PFSK-1 (cell line): ENCODE measurements around the gene INTS14.

ENCODE experiments used
- FOXP2 ChIP-seq: optimal IDR thresholded peaks from 2 replicates; pipeline ENCODE3; 2011; ENCODE audit warnings: borderline replicate concordance, control low read depth, inconsistent platforms; ENCODE audit not compliant: insufficient read depth; ENCODE audit errors: extremely low read length, extremely low read depth
- POLR2AphosphoS5 ChIP-seq: IDR thresholded peaks from 2 replicates; pipeline ENCODE4 v1.6.1; 2012; ENCODE audit warnings: low read depth, mild to moderate bottlenecking, control low read depth, low read length, moderate library complexity
- SIN3A ChIP-seq: IDR thresholded peaks from 2 replicates; pipeline ENCODE4 v1.6.1; 2012; ENCODE audit warnings: mild to moderate bottlenecking, low read length, moderate library complexity, borderline replicate concordance; ENCODE audit not compliant: insufficient read depth
- TAF1 ChIP-seq: IDR thresholded peaks from 2 replicates; pipeline ENCODE4 v1.6.1; 2012; ENCODE audit warnings: low read length, control low read depth, borderline replicate concordance; ENCODE audit not compliant: insufficient read depth
- TF ChIP-seq, protein P1 (sequence below), 2 experiments: IDR thresholded peaks; 2 replicates each; pipeline versions ENCODE4 v1.6.1 to v1.8.0; 2011 to 2012; ENCODE audit warnings: low read depth in 2 of 2, low read length in 2 of 2, control low read depth in 1 of 2, inconsistent platforms in 1 of 2, mild to moderate bottlenecking in 1 of 2, moderate library complexity in 1 of 2; ENCODE audit not compliant: insufficient read depth in 1 of 2

The INTS14 gene

DNA sequence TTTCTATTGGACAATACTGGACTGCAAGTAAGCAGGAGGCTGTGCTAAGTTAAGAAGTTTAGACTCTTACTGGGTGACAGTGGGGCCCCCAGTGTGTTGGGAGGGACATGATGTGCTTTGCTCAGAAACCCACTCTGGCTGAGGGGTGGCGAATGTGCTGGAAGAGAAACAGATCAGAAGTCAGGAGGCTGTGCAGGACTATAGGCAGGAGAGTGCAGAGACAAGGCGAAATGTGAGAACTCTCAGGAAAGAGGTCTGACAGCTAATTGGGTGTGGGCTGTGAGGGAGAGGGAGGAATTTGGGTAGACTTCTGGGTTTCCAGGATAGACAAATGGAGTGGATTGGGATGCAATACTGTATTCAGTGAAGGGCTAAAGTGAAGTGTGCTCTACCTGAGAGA is 22.8 kb upstream of the INTS14 start:
- TF ChIP-seq POLR2AphosphoS5 (no peak), FOXP2 (no peak), TAF1 (no peak), SIN3A (no peak)
- TF ChIP-seq, protein P1, sequence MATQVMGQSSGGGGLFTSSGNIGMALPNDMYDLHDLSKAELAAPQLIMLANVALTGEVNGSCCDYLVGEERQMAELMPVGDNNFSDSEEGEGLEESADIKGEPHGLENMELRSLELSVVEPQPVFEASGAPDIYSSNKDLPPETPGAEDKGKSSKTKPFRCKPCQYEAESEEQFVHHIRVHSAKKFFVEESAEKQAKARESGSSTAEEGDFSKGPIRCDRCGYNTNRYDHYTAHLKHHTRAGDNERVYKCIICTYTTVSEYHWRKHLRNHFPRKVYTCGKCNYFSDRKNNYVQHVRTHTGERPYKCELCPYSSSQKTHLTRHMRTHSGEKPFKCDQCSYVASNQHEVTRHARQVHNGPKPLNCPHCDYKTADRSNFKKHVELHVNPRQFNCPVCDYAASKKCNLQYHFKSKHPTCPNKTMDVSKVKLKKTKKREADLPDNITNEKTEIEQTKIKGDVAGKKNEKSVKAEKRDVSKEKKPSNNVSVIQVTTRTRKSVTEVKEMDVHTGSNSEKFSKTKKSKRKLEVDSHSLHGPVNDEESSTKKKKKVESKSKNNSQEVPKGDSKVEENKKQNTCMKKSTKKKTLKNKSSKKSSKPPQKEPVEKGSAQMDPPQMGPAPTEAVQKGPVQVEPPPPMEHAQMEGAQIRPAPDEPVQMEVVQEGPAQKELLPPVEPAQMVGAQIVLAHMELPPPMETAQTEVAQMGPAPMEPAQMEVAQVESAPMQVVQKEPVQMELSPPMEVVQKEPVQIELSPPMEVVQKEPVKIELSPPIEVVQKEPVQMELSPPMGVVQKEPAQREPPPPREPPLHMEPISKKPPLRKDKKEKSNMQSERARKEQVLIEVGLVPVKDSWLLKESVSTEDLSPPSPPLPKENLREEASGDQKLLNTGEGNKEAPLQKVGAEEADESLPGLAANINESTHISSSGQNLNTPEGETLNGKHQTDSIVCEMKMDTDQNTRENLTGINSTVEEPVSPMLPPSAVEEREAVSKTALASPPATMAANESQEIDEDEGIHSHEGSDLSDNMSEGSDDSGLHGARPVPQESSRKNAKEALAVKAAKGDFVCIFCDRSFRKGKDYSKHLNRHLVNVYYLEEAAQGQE (IDR thresholded peaks at IDR 0.05; ENCODE audit: insufficient read depth in 1 of 2, low read depth in 2 of 2, low read length in 2 of 2): no peak

DNA sequence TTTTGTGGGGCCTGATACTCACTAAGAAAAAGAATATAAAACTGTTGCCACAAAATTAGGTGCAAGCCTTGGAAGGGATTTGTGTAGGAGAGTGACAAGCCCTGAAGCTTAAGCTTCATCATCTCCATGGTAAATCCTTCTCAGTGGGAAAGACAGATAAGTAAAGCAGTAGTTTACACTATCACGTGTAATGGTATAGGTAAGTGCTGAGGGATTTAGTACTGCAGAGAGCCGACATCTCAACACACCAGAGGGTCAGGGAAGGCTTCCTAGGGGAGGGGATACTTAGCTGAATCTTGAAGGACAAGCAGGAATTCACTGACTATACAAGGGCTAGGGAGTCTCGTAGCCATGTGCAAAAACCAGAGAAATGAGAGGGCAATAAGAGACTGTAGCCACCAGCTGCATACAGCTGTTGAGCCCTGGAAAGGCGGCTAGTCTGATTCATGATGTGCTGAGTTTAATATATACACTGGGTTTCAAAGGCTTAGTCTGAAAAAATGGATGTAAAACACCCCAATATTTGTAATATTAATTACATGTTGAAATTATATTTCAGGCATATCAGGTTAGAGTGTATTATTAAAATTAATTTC is 21.9 kb upstream of the INTS14 start:
- TF ChIP-seq TAF1 (no peak), POLR2AphosphoS5 (no peak), FOXP2 (no peak)

DNA sequence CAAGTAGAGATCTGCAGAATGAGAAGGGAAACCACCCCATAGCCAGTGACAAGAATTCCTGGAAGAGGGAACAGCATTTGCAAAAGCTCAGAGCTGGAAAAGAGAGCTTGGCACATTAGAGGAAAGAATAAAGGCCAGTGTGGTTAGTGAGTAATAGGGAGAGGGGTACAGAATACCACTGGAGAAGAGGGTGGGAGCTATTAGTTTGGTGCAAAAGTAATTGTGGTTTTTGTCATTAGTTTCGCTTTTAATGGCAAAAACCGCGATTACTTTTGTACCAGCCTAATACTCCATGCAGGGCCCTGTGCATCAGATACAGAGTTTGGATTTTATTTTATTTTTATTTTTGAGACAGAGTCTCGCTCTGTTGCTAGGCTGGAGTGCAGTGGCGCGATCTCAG is 20.6 kb upstream of the INTS14 start:
- no peak for TF ChIP-seq TAF1
- no peak for TF ChIP-seq POLR2AphosphoS5
- no peak for TF ChIP-seq FOXP2
- TF ChIP-seq, protein P1 (IDR thresholded peaks at IDR 0.05; ENCODE audit: insufficient read depth in 1 of 2, low read depth in 2 of 2, low read length in 2 of 2): no peak
- no peak for TF ChIP-seq SIN3A

DNA sequence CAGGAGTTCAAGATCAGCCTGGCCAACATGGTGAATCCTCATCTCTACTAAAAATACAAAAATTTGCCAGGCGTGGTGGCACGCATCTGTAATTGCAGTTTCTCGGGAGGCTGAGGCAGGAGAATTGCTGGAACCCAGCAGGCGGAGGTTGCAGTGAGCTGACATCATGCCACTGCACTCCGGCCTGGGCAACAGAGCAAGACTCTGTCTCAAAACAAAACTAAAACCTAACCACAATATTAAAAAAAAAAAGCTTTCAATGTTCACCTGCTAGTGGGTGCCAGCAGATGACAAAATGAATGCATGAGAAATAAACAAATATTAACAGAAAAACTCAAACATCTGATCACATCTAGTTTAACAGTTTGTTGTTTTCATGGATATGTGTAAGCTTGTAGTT is 19.8 kb upstream of the INTS14 start:
- TF ChIP-seq FOXP2: no peak
- TF ChIP-seq, protein P1 (IDR thresholded peaks at IDR 0.05; ENCODE audit: insufficient read depth in 1 of 2, low read depth in 2 of 2, low read length in 2 of 2): no peak
- TF ChIP-seq SIN3A: no peak
- TF ChIP-seq POLR2AphosphoS5: no peak
- TF ChIP-seq TAF1: no peak

DNA sequence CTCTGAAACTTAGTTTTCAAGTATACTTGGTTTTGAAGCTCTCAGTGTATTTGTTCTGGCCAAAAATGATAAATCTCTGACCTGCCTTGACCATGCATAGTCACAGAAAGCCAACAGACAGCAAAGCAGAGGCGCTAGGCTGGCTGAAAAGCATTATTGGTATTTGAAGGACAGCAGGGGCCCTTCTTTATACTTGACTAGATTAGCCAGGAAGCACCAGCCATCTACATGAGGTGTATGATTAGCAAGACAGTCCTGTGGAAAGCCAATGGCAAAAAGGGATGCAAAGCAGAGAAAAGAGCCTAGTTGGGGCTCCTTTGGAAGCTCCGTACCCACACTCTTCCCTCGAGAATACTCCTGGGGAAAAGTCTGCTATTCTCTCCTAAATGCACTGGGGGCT is 18.6 kb upstream of the INTS14 start:
- TF ChIP-seq POLR2AphosphoS5 (no peak), TAF1 (no peak), SIN3A (no peak), FOXP2 (no peak)
- TF ChIP-seq, protein P1 (IDR thresholded peaks at IDR 0.05; ENCODE audit: insufficient read depth in 1 of 2, low read depth in 2 of 2, low read length in 2 of 2): no peak

DNA sequence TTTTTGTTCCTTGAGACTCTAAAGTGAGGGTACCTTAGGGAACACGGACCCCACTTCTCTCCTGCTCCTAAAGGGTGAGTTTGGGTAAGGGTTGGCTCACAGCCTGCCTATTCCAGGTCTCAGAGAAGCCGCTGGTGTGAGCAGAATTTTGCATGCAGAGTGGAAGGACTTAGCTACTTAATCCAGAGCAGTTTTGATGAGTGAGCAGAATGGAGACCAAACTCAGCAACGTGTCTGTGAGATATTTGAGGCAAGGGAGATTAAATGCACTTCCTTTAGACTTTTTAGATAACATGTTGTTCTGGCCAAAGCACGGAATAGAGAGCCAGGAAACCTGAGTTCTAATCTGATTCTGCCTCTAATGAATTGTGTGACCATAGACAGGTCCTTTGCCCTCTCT is 15.9 kb upstream of the INTS14 start:
- no peak for TF ChIP-seq FOXP2
- TF ChIP-seq POLR2AphosphoS5: no peak
- TF ChIP-seq, protein P1 (IDR thresholded peaks at IDR 0.05; ENCODE audit: insufficient read depth in 1 of 2, low read depth in 2 of 2, low read length in 2 of 2): no peak
- TF ChIP-seq TAF1: no peak
- no peak for TF ChIP-seq SIN3A
